ENCODE measurements around the gene EEPD1.

- no peak for TF ChIP-seq FOXK2 (IDR thresholded peaks at IDR 0.05)
- TF ChIP-seq SP1 (IDR thresholded peaks at IDR 0.05): no peak
- no peak for TF ChIP-seq FOXM1 (IDR thresholded peaks at IDR 0.05; ENCODE audit: borderline replicate concordance)
- TF ChIP-seq FOXA1 (IDR thresholded peaks at IDR 0.05): no peak
- TF ChIP-seq BHLHE40 (IDR thresholded peaks at IDR 0.05; ENCODE audit: borderline replicate concordance): no peak
- no peak for TF ChIP-seq ELF4 (IDR thresholded peaks at IDR 0.05)
- no peak for TF ChIP-seq ZNF384 (IDR thresholded peaks at IDR 0.05)
- no peak for TF ChIP-seq L3MBTL2 (conservative IDR thresholded peaks at IDR 0.05)
- no peak for TF ChIP-seq LEF1 (IDR thresholded peaks at IDR 0.05; ENCODE audit: borderline replicate concordance)
- no peak for TF ChIP-seq CTBP1 (IDR thresholded peaks at IDR 0.05; ENCODE audit: borderline replicate concordance)
- no peak for TF ChIP-seq NFRKB (IDR thresholded peaks at IDR 0.05)
These were observed 164.2 kb downstream of the EEPD1 start for GRCh38 chr7:36317276-36317675.

Measured in HEK293T (cell line).